ENCODE data around the gene MMP27. TPM values are rescaled to one million over a fixed set of nuclear protein-coding genes. Genes with fewer than 3 reads are reported as not detected.

The MMP27 gene
- total RNA-seq, 1 donor = 0.18 TPM

DNA sequence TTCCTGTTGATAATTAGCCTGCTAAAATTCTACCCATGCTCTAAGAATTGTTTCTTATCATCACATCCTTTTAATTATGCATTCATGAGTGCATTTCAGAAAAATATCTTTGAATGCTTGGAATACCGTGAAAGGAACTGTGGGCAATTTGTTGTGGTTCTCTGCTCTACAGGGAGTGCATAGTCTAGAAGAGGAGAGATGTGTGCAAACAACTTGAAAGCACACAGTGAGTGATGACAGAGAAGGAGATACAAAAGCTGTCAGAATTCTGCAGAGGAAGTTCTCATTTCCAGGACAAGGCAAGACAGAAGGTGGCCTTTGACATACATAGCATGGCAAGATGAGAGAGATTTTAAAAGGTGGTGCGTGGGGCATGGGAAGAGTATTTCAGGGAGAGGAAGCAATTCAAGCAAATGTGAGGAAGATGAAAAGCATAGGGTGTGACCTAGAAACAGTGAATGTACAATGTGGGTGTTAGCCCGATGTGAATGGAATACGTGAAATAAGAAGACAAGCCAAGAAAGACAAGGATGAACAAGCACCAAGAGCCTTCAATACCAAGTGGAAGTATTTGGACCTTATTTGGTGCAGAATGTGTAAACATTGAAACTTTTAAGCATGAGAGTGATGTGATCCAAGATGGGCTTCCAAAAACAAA, 14.2 kb upstream of the MMP27 start:
- no peak overlapping the region for H3K4me3 ChIP-seq (ENCODE audit: low read depth, low read length)
- TF ChIP-seq, protein P1, sequence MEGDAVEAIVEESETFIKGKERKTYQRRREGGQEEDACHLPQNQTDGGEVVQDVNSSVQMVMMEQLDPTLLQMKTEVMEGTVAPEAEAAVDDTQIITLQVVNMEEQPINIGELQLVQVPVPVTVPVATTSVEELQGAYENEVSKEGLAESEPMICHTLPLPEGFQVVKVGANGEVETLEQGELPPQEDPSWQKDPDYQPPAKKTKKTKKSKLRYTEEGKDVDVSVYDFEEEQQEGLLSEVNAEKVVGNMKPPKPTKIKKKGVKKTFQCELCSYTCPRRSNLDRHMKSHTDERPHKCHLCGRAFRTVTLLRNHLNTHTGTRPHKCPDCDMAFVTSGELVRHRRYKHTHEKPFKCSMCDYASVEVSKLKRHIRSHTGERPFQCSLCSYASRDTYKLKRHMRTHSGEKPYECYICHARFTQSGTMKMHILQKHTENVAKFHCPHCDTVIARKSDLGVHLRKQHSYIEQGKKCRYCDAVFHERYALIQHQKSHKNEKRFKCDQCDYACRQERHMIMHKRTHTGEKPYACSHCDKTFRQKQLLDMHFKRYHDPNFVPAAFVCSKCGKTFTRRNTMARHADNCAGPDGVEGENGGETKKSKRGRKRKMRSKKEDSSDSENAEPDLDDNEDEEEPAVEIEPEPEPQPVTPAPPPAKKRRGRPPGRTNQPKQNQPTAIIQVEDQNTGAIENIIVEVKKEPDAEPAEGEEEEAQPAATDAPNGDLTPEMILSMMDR (IDR thresholded peaks at IDR 0.05; ENCODE audit: insufficient read depth, low read length) = no peak
- DNase-seq (ENCODE audit: low read depth) = no peak

DNA sequence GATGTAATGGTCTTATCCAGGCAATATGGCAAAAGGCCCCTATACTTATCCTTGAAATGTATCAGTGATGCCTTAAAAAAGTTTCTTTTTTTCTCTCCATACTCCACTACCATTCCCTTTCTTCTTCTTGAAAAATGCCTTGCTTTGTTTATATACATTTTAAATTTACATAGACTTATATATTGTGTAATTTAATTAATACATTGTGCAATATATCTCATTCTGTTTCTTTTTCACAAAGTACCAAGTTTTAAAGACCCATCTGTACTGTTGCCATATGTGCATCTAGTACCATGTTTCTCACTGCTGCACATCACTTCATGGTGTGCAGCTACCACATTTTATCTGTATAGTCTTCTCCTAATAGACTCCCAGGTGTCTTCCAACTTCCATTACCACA, 11.7 kb upstream of the MMP27 start:
- no peak overlapping the region for H3K4me3 ChIP-seq (ENCODE audit: low read depth, low read length)
- TF ChIP-seq, protein P1 (IDR thresholded peaks at IDR 0.05; ENCODE audit: insufficient read depth, low read length) = no peak
- no peak for DNase-seq (ENCODE audit: low read depth)

DNA sequence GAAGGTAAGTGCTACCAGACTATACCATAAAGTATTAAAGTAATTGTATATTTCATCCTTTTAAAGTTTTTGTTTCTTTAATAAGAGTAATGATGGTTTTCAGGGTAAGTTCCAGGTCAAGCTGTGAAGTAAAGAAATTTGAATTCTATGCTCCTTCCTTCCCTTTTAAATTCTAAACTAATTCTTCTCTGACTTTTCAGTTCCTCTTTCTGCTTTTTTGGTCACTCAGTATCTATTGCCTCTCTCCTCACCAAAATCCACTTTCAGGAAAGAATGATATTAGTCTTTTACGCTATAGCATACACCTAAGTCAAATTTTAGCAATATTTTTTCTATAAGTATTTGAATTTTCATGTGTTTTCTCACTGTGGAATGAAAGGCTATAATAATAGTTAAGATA, 11.0 kb upstream of the MMP27 start:
- DNase-seq (ENCODE audit: low read depth) = no peak
- TF ChIP-seq, protein P1 (IDR thresholded peaks at IDR 0.05; ENCODE audit: insufficient read depth, low read length) = no peak
- H3K4me3 ChIP-seq (ENCODE audit: low read depth, low read length) = no peak overlapping the region

DNA sequence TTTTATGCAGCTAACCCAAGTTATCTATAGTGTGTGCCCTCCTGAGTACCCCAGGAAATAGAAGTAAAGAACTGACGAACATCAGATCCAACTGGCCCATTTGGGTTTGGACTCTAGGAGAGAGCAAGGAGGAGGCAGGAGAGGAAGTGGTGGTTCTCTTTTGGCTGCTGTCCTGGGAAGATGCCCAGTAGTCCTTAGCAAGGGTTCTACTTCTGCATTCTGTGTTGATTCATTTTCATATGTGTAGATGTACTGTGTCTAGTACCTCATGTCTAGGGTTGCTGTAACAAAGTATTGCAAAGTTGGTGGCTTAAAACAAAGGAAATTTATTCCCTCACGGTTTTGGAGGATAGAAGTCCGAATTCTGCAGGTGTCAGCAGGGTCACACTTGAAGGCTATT, 6.6 kb upstream of the MMP27 start:
- no peak overlapping the region for H3K4me3 ChIP-seq (ENCODE audit: low read depth, low read length)
- TF ChIP-seq, protein P1 (IDR thresholded peaks at IDR 0.05; ENCODE audit: insufficient read depth, low read length) = no peak
- DNase-seq (ENCODE audit: low read depth) = no peak

DNA sequence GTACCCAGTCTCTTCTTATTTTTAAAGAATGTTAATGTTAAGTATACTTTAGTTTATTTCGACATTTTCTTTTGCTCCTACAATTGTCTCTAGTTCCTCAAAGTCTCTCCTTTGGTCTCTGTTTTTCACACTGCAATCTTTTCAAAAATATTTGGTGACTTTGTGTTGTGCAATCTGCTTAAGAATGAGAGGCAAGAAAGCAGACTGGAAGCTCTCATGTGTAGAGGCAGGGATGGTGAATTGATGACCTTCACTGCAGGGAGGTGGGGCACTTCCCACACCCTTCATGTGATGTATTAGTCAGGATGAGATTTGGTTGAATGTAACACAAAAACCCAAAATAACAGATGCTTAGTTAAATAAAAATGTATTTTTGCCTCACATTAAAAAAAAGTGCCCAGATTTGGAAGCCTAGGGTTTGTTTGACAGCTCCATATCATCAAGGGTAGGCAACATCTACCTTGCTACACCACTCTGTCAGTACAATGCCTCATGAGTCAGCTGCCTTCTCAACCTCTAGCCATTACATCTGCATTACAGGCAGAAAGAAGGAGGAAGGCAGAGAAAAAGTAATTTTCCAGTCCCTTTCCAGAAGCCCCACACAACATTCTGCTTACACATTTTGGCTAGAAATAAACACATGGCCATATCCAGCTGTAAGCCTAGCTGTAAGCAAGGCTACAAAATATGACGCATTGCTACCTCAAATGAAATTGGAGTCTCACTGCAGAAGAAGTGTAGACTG, 3.8 kb upstream of the MMP27 start:
- H3K4me3 ChIP-seq (ENCODE audit: low read depth, low read length) = no peak overlapping the region
- TF ChIP-seq, protein P1 (IDR thresholded peaks at IDR 0.05; ENCODE audit: insufficient read depth, low read length) = no peak
- DNase-seq (ENCODE audit: low read depth) = peak; percentile 49

DNA sequence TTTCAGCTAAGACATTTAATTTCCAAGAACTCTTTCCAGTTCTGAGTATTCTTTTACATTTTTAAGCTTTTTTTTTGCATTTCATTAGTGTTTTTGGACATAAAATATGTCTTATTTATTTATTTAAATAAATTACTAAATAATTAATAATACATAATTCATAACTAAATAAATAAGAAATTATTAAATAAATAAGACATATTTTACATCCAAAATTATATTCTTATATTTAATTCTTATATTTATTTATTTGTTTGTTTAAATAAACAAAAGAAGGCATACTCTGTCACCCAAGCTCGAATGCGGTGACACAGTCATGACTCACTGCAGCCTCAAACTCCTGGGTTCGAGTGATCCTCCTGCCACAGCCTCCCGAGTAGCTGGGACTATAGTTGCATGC, 3.1 kb upstream of the MMP27 start:
- H3K4me3 ChIP-seq (ENCODE audit: low read depth, low read length) = no peak overlapping the region
- no peak for DNase-seq (ENCODE audit: low read depth)
- TF ChIP-seq, protein P1 (IDR thresholded peaks at IDR 0.05; ENCODE audit: insufficient read depth, low read length) = no peak
